DOHH2 (cell line): Measurements from ENCODE around the gene NDUFA13.

Experiments used
- CTCF ChIP-seq: fragments of 200-600 bp; sonication (generic); IDR thresholded peaks from one replicate; pipeline ENCODE4 v1.5.1; 2014; ENCODE audit warnings: antibody characterized with exemption, mild to moderate bottlenecking, low read depth, low read length; ENCODE audit not compliant: poor library complexity, severe bottlenecking
- EZH2phosphoT487 ChIP-seq: fragments of 200-600 bp; sonication (generic); IDR thresholded peaks from 2 replicates; pipeline ENCODE4 v1.6.1; 2017; ENCODE audit warnings: borderline replicate concordance, mild to moderate bottlenecking, antibody characterized with exemption, low read length, moderate library complexity, mixed read lengths

DNA sequence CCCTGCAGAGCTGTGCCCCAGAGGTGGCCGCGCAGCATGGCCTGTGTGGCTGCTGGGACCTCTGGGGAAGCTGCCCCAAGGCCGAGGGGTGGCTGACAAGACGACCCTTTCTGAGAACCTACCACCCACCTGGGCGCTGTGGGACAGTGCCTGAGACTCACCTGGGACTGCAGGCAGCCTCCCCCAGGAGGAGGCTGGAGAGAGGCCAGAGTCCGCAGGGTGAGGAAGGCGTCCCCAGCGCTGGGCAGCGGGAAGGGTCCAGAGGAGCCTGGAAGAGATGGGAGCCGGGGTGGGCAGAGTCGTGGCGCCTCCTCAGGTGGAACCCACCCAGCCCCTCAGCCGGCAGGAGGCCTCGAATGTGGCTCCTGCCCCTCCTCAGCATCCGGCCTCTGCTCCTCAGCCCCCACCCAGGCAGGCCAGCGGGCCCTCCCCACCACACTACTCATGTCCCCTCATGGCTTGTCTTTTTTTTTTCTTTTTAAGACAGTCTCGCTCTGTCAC is 47.4 kb downstream of the NDUFA13 start:
- TF ChIP-seq CTCF (no peak), EZH2phosphoT487 (no peak)
